Fibroblast of mammary gland (primary cell): ENCODE data around the gene CALY.

Source experiments
- DNase-seq: peaks from one replicate; pipeline ENCODE4 v3.0.0-alpha.2; 2010; ENCODE audit warnings: low read depth
- H3K4me3 ChIP-seq: 2 replicates; pipeline ENCODE4 v1.5.1; 2011; ENCODE audit warnings: low read depth, mild to moderate bottlenecking, low read length, moderate library complexity; ENCODE audit not compliant: control insufficient read depth
- CTCF ChIP-seq: conservative IDR thresholded peaks from 2 replicates; pipeline ENCODE4 v1.5.1; 2011; ENCODE audit warnings: low read depth, low read length, inconsistent platforms; ENCODE audit not compliant: control insufficient read depth, insufficient read depth

CALY gene

GRCh38 chr10:133286366-133286765 lies 50.3 kb downstream of the CALY start:
- no peak for DNase-seq
- H3K4me3 ChIP-seq = no peak overlapping the region
- no peak for TF ChIP-seq CTCF

GRCh38 chr10:133285217-133285616 lies 51.5 kb downstream of the CALY start:
- no peak for DNase-seq
- no peak for TF ChIP-seq CTCF
- no peak overlapping the region for H3K4me3 ChIP-seq

- no peak for TF ChIP-seq CTCF
- H3K4me3 ChIP-seq = no peak overlapping the region
- no peak for DNase-seq
Observed at GRCh38 chr10:133283931-133284330, 52.8 kb downstream of the CALY start.

- TF ChIP-seq CTCF = no peak
- H3K4me3 ChIP-seq = no peak overlapping the region
- DNase-seq = no peak
Observed at GRCh38 chr10:133282846-133283390, 53.8 kb downstream of the CALY start.

- TF ChIP-seq CTCF = no peak
- no peak for DNase-seq
- no peak overlapping the region for H3K4me3 ChIP-seq
Observed at GRCh38 chr10:133281628-133282372, 54.9 kb downstream of the CALY start.

GRCh38 chr10:133281084-133281483 lies 55.6 kb downstream of the CALY start:
- no peak overlapping the region for H3K4me3 ChIP-seq
- no peak for DNase-seq
- TF ChIP-seq CTCF = no peak
